Subcutaneous abdominal adipose tissue (tissue), 5 donors: Measurements from ENCODE around the gene C2CD2.

ENCODE experiments used
- H3K27ac ChIP-seq: one replicate; pipeline ENCODE4 v1.7.0; 2013; ENCODE audit warnings: low read depth, mild to moderate bottlenecking, inconsistent platforms, low read length, moderate library complexity
- H3K27me3 ChIP-seq, 5 donors: one replicate each; pipeline ENCODE4 v1.7.0; 2013; ENCODE audit warnings: low read length in 5 of 5, inconsistent platforms in 1 of 5; ENCODE audit not compliant: control insufficient read depth in 5 of 5, insufficient read depth in 4 of 5
- H3K36me3 ChIP-seq, 5 donors: one replicate each; pipeline ENCODE4 v1.7.0; 2013; ENCODE audit warnings: low read length in 5 of 5; ENCODE audit not compliant: control insufficient read depth in 5 of 5, insufficient read depth in 5 of 5
- H3K4me1 ChIP-seq, 5 donors: one replicate each; pipeline ENCODE4 v1.7.0; 2013; ENCODE audit warnings: low read length in 5 of 5, mild to moderate bottlenecking in 3 of 5, moderate library complexity in 1 of 5; ENCODE audit not compliant: control insufficient read depth in 5 of 5, insufficient read depth in 5 of 5
- H3K4me3 ChIP-seq, 5 donors: one replicate each; pipeline ENCODE4 v1.7.0; 2013; ENCODE audit warnings: low read length in 5 of 5, low read depth in 1 of 5
- H3K9ac ChIP-seq, 5 donors: one replicate each; pipeline ENCODE4 v1.7.0; 2013; ENCODE audit warnings: low read length in 5 of 5, mild to moderate bottlenecking in 4 of 5, moderate library complexity in 3 of 5
- H3K9me3 ChIP-seq, 5 donors: one replicate each; pipeline ENCODE4 v1.7.0; 2013; ENCODE audit warnings: low read length in 5 of 5; ENCODE audit not compliant: control insufficient read depth in 5 of 5
- donor health status: healthy.
- donor health status: healthy.
- donor health status: healthy.
- donor health status: healthy.
- donor health status: healthy.

C2CD2 gene

GRCh38 chr21:41843584-41843983, 110.2 kb downstream of the C2CD2 start:
- H3K9me3 ChIP-seq = peaks cover 0 to 12% (median 5%) of the 10 kb centered on the region in 5 donors
- H3K36me3 ChIP-seq = peaks cover 5 to 24% (median 13%) of the 10 kb centered on the region in 5 donors
- H3K4me1 ChIP-seq = peaks cover 0 to 4% (median 0%) of the 10 kb centered on the region in 5 donors
- no peak overlapping the region for H3K4me3 ChIP-seq
- H3K27me3 ChIP-seq = no peaks in the 10 kb centered on the region
- no peak overlapping the region for H3K9ac ChIP-seq
- no peak overlapping the region for H3K27ac ChIP-seq

GRCh38 chr21:41840880-41841279, 112.9 kb downstream of the C2CD2 start:
- Histone ChIP-seq H3K4me3 (peak overlapping the region in 1 of 5 donors; percentile 33), H3K9ac (no peak overlapping the region), H3K36me3 (peaks cover 5 to 37% (median 29%) of the 10 kb centered on the region in 5 donors), H3K9me3 (peaks cover 0 to 12% (median 5%) of the 10 kb centered on the region in 5 donors), H3K27ac (no peak overlapping the region), H3K27me3 (no peaks in the 10 kb centered on the region), H3K4me1 (peaks cover 0 to 4% (median 0%) of the 10 kb centered on the region in 5 donors)

- peaks cover 0 to 4% (median 0%) of the 10 kb centered on the region in 5 donors for H3K4me1 ChIP-seq
- no peak overlapping the region for H3K9ac ChIP-seq
- H3K27me3 ChIP-seq = no peaks in the 10 kb centered on the region
- peaks cover 5 to 44% (median 37%) of the 10 kb centered on the region in 5 donors for H3K36me3 ChIP-seq
- no peak overlapping the region for H3K27ac ChIP-seq
- H3K9me3 ChIP-seq = peaks cover 0 to 12% (median 5%) of the 10 kb centered on the region in 5 donors
- no peak overlapping the region for H3K4me3 ChIP-seq
Observed at GRCh38 chr21:41839387-41840000, 114.3 kb downstream of the C2CD2 start.

GRCh38 chr21:41837756-41838297, 116.0 kb downstream of the C2CD2 start:
- peaks cover 5 to 60% (median 44%) of the 10 kb centered on the region in 5 donors for H3K36me3 ChIP-seq
- H3K27me3 ChIP-seq = no peaks in the 10 kb centered on the region
- no peak overlapping the region for H3K27ac ChIP-seq
- no peak overlapping the region for H3K4me3 ChIP-seq
- no peak overlapping the region for H3K9ac ChIP-seq
- H3K9me3 ChIP-seq = peaks cover 0 to 12% (median 5%) of the 10 kb centered on the region in 5 donors
- no peaks in the 10 kb centered on the region for H3K4me1 ChIP-seq

GRCh38 chr21:41836166-41837015, 117.4 kb downstream of the C2CD2 start:
- H3K27me3 ChIP-seq = no peaks in the 10 kb centered on the region
- no peak overlapping the region for H3K9ac ChIP-seq
- H3K4me1 ChIP-seq = no peaks in the 10 kb centered on the region
- H3K36me3 ChIP-seq = peaks cover 5 to 71% (median 49%) of the 10 kb centered on the region in 5 donors
- H3K4me3 ChIP-seq = no peak overlapping the region
- H3K9me3 ChIP-seq = peaks cover 0 to 6% (median 5%) of the 10 kb centered on the region in 5 donors
- no peak overlapping the region for H3K27ac ChIP-seq

- H3K36me3 ChIP-seq = peaks cover 0 to 71% (median 49%) of the 10 kb centered on the region in 5 donors
- H3K9me3 ChIP-seq = no peaks in the 10 kb centered on the region
Observed at GRCh38 chr21:41835711-41836154, 118.1 kb downstream of the C2CD2 start.

More at GRCh38 chr21:41835711-41836154, 118.1 kb downstream of the C2CD2 start:
- no peaks in the 10 kb centered on the region for H3K4me1 ChIP-seq
- no peak overlapping the region for H3K4me3 ChIP-seq
- no peak overlapping the region for H3K9ac ChIP-seq
- H3K27ac ChIP-seq = no peak overlapping the region
- H3K27me3 ChIP-seq = no peaks in the 10 kb centered on the region
